GM12872 (cell line): ENCODE measurements around the gene DNAH1.
A peak's percentile ranks its signal among the peaks of the same experiment; 100 is the strongest.

ENCODE experiments used
- TF ChIP-seq, protein P1 (sequence below): IDR thresholded peaks from 3 replicates; pipeline ENCODE4 v1.5.1; 2011; ENCODE audit warnings: low read depth, mild to moderate bottlenecking, low read length, moderate library complexity; ENCODE audit not compliant: insufficient read depth

Gene DNAH1

DNA sequence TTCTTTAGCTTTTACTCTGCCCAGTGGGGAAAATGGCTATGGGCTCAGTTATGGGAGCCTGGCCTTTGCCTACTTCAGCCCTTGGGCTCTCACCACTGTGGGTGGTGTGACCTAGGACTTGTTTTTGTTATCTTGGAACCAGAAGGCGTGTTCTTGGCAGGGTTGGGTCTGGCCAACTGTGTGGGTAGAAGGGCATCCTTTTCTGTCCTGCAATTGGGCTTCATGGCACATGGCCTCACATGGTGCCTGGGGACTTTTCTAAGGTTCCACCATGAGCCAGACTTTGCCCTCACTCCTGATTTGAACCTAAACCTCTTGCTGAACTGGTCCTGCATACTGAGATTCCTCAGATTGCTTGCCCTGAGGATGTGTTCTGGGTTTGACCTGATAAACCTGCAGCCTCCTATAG is 26.8 kb upstream of the DNAH1 start:
- TF ChIP-seq, protein P1, sequence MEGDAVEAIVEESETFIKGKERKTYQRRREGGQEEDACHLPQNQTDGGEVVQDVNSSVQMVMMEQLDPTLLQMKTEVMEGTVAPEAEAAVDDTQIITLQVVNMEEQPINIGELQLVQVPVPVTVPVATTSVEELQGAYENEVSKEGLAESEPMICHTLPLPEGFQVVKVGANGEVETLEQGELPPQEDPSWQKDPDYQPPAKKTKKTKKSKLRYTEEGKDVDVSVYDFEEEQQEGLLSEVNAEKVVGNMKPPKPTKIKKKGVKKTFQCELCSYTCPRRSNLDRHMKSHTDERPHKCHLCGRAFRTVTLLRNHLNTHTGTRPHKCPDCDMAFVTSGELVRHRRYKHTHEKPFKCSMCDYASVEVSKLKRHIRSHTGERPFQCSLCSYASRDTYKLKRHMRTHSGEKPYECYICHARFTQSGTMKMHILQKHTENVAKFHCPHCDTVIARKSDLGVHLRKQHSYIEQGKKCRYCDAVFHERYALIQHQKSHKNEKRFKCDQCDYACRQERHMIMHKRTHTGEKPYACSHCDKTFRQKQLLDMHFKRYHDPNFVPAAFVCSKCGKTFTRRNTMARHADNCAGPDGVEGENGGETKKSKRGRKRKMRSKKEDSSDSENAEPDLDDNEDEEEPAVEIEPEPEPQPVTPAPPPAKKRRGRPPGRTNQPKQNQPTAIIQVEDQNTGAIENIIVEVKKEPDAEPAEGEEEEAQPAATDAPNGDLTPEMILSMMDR: no peak

DNA sequence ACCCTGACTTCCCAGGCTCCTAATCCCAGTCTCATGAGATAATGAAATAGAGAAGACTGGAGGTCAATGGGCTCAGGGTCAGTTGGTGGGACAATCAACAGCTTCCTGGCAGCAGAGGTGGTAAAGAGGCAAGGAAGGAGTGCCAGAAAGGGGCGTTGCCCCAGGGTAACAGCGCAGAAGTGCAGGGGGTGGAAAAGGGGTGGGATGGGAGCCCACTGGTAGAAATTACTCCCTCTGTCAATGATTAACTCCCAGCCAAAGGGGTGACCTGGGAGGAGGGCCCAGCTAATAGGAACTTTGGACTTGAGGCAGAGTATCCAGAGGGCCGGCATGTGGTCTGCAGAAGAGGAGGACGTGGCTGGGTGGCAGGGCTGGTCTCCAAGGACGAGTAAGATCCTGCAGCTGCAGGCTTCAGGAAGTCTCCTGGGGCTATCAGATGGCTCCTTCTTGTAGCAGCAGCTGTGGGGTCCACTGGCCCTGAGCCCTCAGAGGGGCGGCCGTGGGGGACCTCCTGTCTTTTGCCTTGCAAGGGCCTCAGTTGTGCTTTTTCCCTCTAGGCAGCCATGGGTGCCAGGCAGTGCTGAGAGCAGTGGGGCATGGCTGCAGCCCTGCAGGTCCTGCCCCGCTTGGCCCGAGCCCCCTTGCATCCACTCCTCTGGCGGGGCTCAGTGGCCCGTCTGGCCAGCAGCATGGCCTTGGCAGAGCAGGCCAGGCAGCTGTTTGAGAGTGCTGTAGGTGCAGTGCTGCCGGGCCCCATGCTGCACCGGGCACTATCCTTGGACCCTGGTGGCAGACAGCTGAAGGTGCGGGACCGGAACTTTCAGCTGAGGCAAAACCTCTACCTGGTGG is 26.1 kb upstream of the DNAH1 start:
- TF ChIP-seq, protein P1: no peak; the same call in 2 of the 3 replicates

GRCh38 chr3:52290596-52291507 is 25.3 kb upstream of the DNAH1 start:
- TF ChIP-seq, protein P1: no peak

GRCh38 chr3:52291508-52292181 is 24.5 kb upstream of the DNAH1 start:
- TF ChIP-seq, protein P1: peak; percentile 66

DNA sequence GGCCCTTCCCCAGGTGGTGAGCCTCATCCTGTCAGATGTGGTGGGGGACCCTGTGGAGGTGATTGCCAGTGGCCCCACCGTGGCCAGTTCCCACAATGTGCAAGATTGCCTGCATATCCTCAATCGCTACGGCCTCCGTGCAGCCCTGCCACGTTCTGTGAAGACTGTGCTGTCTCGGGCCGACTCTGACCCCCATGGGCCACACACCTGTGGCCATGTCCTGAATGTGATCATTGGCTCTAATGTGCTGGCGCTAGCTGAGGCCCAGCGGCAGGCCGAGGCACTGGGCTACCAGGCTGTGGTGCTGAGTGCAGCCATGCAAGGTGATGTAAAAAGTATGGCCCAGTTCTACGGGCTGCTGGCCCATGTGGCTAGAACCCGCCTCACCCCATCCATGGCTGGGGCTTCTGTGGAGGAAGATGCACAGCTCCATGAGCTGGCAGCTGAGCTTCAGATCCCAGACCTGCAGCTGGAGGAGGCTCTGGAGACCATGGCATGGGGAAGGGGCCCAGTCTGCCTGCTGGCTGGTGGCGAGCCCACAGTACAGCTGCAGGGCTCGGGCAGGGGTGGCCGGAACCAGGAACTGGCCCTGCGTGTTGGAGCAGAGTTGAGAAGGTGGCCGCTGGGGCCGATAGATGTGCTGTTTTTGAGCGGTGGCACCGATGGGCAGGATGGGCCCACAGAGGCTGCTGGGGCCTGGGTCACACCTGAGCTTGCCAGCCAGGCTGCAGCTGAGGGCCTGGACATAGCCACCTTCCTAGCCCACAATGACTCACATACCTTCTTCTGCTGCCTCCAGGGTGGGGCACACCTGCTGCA is 23.7 kb upstream of the DNAH1 start:
- TF ChIP-seq, protein P1: no peak

DNA sequence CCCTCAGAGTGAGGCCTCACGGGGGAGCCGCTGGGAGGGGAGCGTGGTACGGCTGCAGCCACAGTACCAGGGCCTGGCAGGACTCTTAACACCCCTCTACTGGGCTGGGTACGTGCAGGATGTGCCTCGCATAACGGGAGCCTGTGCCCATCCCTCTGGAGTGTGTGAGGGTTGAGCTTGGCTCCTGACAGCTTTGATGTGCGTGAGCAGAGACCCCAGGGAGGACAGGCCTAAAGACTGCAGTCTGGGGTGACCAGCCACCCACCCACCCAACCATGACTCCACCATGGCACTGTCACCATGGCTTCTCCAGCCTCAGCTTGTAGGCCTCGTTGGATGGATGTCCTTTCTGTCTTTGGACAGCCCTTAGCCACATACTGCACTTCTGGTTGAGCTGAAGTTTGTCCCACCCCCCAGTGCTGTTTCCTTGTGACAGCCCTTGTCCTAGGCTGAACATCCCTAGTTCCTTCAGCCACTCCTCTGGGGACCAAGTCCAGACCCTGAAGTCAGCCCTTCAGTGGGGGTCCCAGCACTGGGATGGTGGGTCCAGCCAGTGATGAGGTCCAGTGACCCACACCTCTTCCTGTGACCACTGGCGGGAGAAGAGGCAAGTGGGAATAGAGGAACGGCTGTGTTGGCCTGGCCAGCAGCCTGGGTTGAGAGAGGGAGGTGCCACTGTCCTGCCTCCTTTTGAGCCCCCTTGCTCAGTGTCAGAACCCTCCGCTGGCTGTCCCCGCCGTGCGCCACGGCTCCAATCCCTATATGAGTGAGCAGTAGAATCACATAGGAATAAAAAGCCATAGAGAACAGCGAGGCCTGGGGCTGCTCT is 22.4 kb upstream of the DNAH1 start:
- TF ChIP-seq, protein P1: no peak
